Neural cell (in vitro differentiated cells): ENCODE measurements around the gene HS3ST3A1.

Experiments
- EP300 ChIP-seq: fragments of 450-650 bp; conservative IDR thresholded peaks from 2 replicates; pipeline ENCODE4 v1.6.1; 2014; ENCODE audit warnings: antibody characterized with exemption, mild to moderate bottlenecking, moderate library complexity; ENCODE audit not compliant: poor library complexity, severe bottlenecking
- EZH2 ChIP-seq: fragments of 200-600, 300-800 bp; shearing (Covaris generic), sonication (generic); IDR thresholded peaks from 2 replicates; pipeline ENCODE4 v1.6.1; 2014; ENCODE audit warnings: antibody characterized with exemption, low read length, borderline replicate concordance, mild to moderate bottlenecking; ENCODE audit not compliant: insufficient read depth, poor library complexity, severe bottlenecking
- POLR2AphosphoS5 ChIP-seq: IDR thresholded peaks from 2 replicates; pipeline ENCODE4 v1.6.1; 2012
- RAD21 ChIP-seq: fragments of 450-650 bp; conservative IDR thresholded peaks from 2 replicates; pipeline ENCODE4 v1.6.1; 2014; ENCODE audit warnings: antibody characterized with exemption, mild to moderate bottlenecking, moderate library complexity
- TF ChIP-seq, protein P1 (sequence below): fragments of 450-650 bp; IDR thresholded peaks from 2 replicates; pipeline ENCODE4 v1.5.1; 2014; ENCODE audit warnings: antibody characterized with exemption, mild to moderate bottlenecking, moderate library complexity; ENCODE audit not compliant: poor library complexity, severe bottlenecking

- TF ChIP-seq EZH2 (no peak), EP300 (no peak), POLR2AphosphoS5 (no peak), RAD21 (no peak)
- TF ChIP-seq, protein P1, sequence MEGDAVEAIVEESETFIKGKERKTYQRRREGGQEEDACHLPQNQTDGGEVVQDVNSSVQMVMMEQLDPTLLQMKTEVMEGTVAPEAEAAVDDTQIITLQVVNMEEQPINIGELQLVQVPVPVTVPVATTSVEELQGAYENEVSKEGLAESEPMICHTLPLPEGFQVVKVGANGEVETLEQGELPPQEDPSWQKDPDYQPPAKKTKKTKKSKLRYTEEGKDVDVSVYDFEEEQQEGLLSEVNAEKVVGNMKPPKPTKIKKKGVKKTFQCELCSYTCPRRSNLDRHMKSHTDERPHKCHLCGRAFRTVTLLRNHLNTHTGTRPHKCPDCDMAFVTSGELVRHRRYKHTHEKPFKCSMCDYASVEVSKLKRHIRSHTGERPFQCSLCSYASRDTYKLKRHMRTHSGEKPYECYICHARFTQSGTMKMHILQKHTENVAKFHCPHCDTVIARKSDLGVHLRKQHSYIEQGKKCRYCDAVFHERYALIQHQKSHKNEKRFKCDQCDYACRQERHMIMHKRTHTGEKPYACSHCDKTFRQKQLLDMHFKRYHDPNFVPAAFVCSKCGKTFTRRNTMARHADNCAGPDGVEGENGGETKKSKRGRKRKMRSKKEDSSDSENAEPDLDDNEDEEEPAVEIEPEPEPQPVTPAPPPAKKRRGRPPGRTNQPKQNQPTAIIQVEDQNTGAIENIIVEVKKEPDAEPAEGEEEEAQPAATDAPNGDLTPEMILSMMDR, result no peak
These were observed 25.0 kb upstream of the HS3ST3A1 start for GRCh38 chr17:13626703-13627102.
